ENCODE data around the gene RAP1GAP. TPM values are rescaled to one million over a fixed set of nuclear protein-coding genes. Genes with fewer than 3 reads are reported as not detected.

RAP1GAP gene
- total RNA-seq, 1 donor from 2014 or later: 1.2 TPM

DNA sequence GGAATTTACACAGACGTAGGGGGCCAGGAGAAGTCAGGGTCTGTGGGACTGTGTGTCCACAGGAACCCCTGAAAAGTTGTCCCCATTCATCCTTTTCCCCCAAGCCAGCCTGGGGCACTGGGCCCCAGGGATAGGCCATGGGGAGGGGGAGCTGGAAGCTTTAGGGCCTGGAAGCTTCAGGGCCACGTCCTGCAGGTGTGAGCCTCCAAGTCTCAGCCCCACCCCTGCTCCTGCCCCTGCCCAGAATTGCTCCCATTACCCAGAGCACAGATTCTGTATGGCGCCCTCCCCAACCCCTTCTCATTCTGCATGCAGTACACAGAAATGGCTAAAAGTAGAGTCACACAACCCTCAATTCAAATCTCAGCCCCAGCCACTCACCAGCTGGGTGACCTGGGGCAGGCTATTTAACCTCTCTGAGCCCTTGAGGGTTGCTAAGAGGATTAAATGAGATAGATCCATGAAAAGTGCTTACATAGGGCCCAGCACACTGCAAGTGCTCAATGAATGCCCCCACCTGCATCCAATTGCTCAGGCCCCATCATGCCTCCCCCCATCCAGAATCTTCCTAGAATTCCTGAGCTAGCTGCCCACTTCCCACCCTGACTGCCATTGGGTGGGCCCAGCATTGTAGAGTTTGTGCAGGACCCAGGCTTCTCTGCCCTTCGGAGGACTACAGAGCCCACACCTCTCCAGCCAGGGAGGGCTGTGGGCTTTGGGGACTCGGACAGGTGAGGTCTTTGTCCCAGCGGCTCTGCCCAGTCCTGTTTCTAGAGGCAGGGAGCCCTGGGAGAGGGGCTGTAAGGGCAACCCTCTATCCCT, 6.5 kb downstream of the RAP1GAP start:
- H3K9me3 ChIP-seq: no peaks in the 10 kb centered on the region
- no peak overlapping the region for H3K27ac ChIP-seq
- TF ChIP-seq POLR2A (IDR thresholded peaks at IDR 0.05): no peak
- TF ChIP-seq, protein P1, sequence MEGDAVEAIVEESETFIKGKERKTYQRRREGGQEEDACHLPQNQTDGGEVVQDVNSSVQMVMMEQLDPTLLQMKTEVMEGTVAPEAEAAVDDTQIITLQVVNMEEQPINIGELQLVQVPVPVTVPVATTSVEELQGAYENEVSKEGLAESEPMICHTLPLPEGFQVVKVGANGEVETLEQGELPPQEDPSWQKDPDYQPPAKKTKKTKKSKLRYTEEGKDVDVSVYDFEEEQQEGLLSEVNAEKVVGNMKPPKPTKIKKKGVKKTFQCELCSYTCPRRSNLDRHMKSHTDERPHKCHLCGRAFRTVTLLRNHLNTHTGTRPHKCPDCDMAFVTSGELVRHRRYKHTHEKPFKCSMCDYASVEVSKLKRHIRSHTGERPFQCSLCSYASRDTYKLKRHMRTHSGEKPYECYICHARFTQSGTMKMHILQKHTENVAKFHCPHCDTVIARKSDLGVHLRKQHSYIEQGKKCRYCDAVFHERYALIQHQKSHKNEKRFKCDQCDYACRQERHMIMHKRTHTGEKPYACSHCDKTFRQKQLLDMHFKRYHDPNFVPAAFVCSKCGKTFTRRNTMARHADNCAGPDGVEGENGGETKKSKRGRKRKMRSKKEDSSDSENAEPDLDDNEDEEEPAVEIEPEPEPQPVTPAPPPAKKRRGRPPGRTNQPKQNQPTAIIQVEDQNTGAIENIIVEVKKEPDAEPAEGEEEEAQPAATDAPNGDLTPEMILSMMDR (IDR thresholded peaks at IDR 0.05): no peak
- TF ChIP-seq POLR2AphosphoS5 (IDR thresholded peaks at IDR 0.05; ENCODE audit: insufficient read depth in 1 of 2, low read depth in 1 of 2): no peak
- H3K27me3 ChIP-seq: no peaks in the 10 kb centered on the region
- intact Hi-C loops (cut with DNase I): no loop called here
- no peak for DNase-seq (ENCODE audit: extremely low spot score in 2 of 2)
- no peaks in the 10 kb centered on the region for H3K36me3 ChIP-seq
- peaks cover 6% of the 10 kb centered on the region for H3K4me1 ChIP-seq
- H3K4me3 ChIP-seq: no peak overlapping the region

DNA sequence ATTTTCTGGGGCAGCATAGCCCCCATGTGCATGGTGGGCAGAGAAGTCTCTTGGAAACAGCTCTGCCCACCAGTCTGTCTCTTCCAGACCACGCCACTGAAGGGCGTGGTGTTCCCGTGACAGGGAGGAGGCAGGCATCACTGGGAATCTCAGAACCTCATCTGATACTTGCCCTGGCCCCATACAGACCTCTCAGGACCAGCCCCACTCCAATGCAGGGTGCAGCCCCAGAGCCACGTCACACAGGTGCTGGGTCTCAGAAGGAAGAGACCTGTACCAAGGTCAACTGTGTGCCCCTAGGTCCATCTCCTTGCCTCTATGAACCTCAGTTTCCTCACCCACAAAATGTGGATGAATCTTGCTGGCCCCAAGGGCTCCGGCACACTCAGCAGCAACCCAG, 7.3 kb downstream of the RAP1GAP start:
- H3K4me1 ChIP-seq: peaks cover 6% of the 10 kb centered on the region
- DNase-seq (ENCODE audit: extremely low spot score in 2 of 2): no peak
- no peaks in the 10 kb centered on the region for H3K27me3 ChIP-seq
- intact Hi-C loops (cut with DNase I): no loop called here
- TF ChIP-seq, protein P1 (IDR thresholded peaks at IDR 0.05): no peak
- no peak for TF ChIP-seq POLR2A (IDR thresholded peaks at IDR 0.05)
- no peak for TF ChIP-seq POLR2AphosphoS5 (IDR thresholded peaks at IDR 0.05; ENCODE audit: insufficient read depth in 1 of 2, low read depth in 1 of 2)
- no peak overlapping the region for H3K27ac ChIP-seq
- no peak overlapping the region for H3K4me3 ChIP-seq
- no peaks in the 10 kb centered on the region for H3K36me3 ChIP-seq
- no peaks in the 10 kb centered on the region for H3K9me3 ChIP-seq

DNA sequence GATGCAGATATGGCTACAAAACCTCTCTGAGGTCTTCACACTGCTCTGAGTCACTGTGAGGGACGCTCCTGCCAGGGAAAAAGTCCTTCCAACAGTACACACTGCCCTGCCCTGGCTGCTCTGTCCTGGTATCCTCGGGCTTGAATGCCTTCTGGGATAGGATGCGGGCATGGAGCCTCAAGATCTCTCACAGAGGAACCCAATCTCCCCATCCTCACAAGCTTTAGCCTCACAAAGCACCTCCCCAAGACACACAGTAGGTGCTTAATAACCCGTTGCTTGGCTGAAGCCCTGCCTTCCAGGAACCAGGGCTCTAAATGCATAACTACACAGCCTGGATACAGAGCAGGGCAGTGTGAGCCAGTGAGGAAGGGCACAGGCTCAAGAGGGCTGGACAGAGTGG, 9.2 kb downstream of the RAP1GAP start:
- no peaks in the 10 kb centered on the region for H3K27me3 ChIP-seq
- intact Hi-C loops (cut with DNase I): no loop called here
- no peak for DNase-seq (ENCODE audit: extremely low spot score in 2 of 2)

DNA sequence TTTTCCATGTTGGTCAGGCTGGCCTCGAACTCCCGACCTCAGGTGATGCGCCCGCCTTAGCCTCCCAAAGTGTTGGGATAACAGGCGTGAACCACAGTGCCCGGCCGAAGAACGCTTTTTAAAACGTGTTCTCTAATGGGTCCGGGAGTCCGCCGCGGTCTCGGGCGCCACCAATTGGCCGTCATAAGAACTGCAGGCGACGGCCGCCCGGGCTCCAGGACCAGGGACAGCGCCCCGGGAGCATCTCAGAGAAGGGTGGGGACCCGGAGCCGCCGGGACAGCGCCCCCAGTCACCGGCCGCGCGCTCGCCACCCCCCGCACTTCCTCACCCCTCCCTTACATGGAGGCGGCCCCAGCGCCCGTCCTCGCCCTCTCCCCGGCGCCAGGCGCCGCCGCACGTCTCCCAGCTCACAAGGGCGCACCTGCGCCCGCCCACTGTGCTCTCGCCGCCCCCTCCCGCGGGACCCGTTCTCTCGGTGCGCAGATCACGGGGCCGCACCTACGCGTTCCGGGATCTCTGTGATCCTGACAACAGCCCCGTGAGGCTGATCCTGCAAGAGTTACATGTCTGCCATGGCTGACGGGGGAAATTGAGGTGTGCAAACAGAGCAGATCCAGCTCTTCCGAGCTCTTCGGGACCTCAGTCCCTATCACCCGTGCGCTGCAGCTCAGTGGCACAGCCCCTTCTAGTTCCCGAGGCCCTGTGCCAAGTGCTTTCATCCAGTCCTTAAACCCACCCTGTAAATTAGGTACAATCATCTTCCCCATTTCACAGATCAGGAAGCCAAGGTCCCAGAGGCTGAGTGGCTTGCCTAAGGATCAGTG, 9.8 kb downstream of the RAP1GAP start:
- no peaks in the 10 kb centered on the region for H3K9me3 ChIP-seq
- H3K4me1 ChIP-seq: peaks cover 6% of the 10 kb centered on the region
- no peak overlapping the region for H3K27ac ChIP-seq
- no peaks in the 10 kb centered on the region for H3K27me3 ChIP-seq
- intact Hi-C loops (cut with DNase I): no loop called here
- no peak overlapping the region for H3K4me3 ChIP-seq
- no peaks in the 10 kb centered on the region for H3K36me3 ChIP-seq
- DNase-seq (ENCODE audit: extremely low spot score in 2 of 2): no peak
- no peak for TF ChIP-seq POLR2AphosphoS5 (IDR thresholded peaks at IDR 0.05; ENCODE audit: insufficient read depth in 1 of 2, low read depth in 1 of 2)
- TF ChIP-seq, protein P1 (IDR thresholded peaks at IDR 0.05): peak; percentile 67 to 81 (median 72)

More for the DNA sequence above, 9.2 kb downstream of the RAP1GAP start:
- Histone ChIP-seq H3K4me1 (peaks cover 6% of the 10 kb centered on the region), H3K9me3 (no peaks in the 10 kb centered on the region), H3K27ac (no peak overlapping the region), H3K36me3 (no peaks in the 10 kb centered on the region), H3K4me3 (no peak overlapping the region)
- TF ChIP-seq POLR2AphosphoS5 (IDR thresholded peaks at IDR 0.05; ENCODE audit: insufficient read depth in 1 of 2, low read depth in 1 of 2) (no peak), POLR2A (IDR thresholded peaks at IDR 0.05) (no peak)
- TF ChIP-seq, protein P1 (IDR thresholded peaks at IDR 0.05): no peak

Data from vagina (tissue), 2 donors.